ENCODE results near the gene RGS3. TPM values are rescaled to one million over a fixed set of nuclear protein-coding genes. Genes with fewer than 3 reads are reported as not detected.
A peak's percentile ranks its signal among the peaks of the same experiment; 100 is the strongest.

Gene RGS3
- total and polyA plus RNA-seq, 7 experiments from 2014 or later: 4.9 to 43.4 (median 11.6) TPM

DNA sequence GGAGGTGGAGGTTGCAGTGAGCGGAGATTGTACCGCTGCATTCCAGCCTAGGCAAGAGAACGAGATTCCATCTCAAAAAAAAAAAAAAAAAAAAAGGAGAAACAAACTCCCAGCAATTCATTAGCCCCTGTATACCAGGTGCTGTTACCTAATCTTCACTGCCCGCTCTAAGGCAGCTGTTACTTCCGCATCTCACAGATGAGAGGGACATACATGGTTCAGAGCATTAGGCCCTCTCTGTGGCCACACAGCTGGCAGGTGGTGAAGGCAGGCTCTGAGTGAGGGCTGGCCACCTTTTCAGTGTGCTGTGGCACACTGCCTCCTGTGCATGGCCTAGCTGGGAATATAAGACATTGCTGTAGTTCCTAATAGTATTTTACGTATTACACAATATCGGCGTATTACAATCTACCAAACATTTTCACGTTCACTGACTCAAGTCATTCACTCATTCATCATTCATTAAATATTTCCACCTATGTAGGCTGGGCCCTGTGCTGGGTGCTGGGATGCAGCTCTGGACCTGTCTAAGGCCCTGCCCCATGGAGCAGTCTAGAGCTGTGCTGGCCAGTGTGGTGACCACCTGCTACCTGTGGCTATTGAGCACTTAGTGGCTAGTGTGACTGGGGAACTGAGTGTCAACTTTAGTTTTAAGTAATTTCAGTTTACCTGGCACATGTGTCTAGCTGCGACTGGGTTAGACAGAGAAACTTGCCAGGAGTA, 35.8 kb downstream of the RGS3 start:
- H3K27ac ChIP-seq (ENCODE audit: low read depth, low read length): no peak overlapping the region
- DNase-seq: no peak
- Mint-ChIP-seq H3K27me3 (peaks cover 0 to 2% (median 0%) of the 10 kb centered on the region in 5 donors), H3K36me3 (no peaks in the 10 kb centered on the region), H3K4me1 (peaks cover 6 to 21% (median 11%) of the 10 kb centered on the region in 7 donors), H3K9me3 (peaks cover 0 to 1% (median 0%) of the 10 kb centered on the region in 11 donors), H3K4me3 (no peak overlapping the region), H3K27ac (peak overlapping the region; percentile 7 to 79 (median 42))
- no peaks in the 10 kb centered on the region for H3K27me3 ChIP-seq (ENCODE audit: control insufficient read depth in 2 of 2, insufficient read depth in 2 of 2, low read length in 2 of 2)
- no peaks in the 10 kb centered on the region for H3K36me3 ChIP-seq (ENCODE audit: control insufficient read depth in 2 of 3, insufficient read depth in 3 of 3, low read length in 3 of 3)
- POLR2A ChIA-PET: interaction anchor here (2.3 kb wide), 1 partner anchor 18 kb away, joined by 5 read pairs; no protein-coding TSS in a partner anchor
- H3K4me1 ChIP-seq (ENCODE audit: control insufficient read depth in 2 of 2, insufficient read depth in 2 of 2, low read length in 2 of 2): peaks cover 0 to 13% of the 10 kb centered on the region in 2 donors
- no peak overlapping the region for H3K4me3 ChIP-seq (ENCODE audit: low read length)
- no peak for ATAC-seq
- no peaks in the 10 kb centered on the region for H3K9me3 ChIP-seq (ENCODE audit: control insufficient read depth in 2 of 3, low read length in 3 of 3)
- CTCF ChIA-PET: no interaction called here
- intact Hi-C loops (cut with micrococcal nuclease): no loop called here

GRCh38 chr9:113499876-113500497, 36.5 kb downstream of the RGS3 start:
- Histone ChIP-seq H3K27ac (ENCODE audit: low read depth, low read length) (no peak overlapping the region), H3K4me1 (ENCODE audit: control insufficient read depth in 2 of 2, insufficient read depth in 2 of 2, low read length in 2 of 2) (peaks cover 0 to 13% of the 10 kb centered on the region in 2 donors), H3K27me3 (ENCODE audit: control insufficient read depth in 2 of 2, insufficient read depth in 2 of 2, low read length in 2 of 2) (no peaks in the 10 kb centered on the region), H3K9me3 (ENCODE audit: control insufficient read depth in 2 of 3, low read length in 3 of 3) (no peaks in the 10 kb centered on the region), H3K4me3 (ENCODE audit: low read length) (no peak overlapping the region), H3K36me3 (ENCODE audit: control insufficient read depth in 2 of 3, insufficient read depth in 3 of 3, low read length in 3 of 3) (no peaks in the 10 kb centered on the region)
- intact Hi-C loops (cut with micrococcal nuclease): no loop called here
- Mint-ChIP-seq H3K9me3 (no peaks in the 10 kb centered on the region), H3K4me3 (no peak overlapping the region), H3K4me1 (peaks cover 7 to 18% (median 11%) of the 10 kb centered on the region in 7 donors), H3K27me3 (no peaks in the 10 kb centered on the region), H3K27ac (peak overlapping the region in 8 of 9 donors; percentile 15 to 79 (median 57)), H3K36me3 (no peaks in the 10 kb centered on the region)
- POLR2A ChIA-PET: interaction anchor here (2.3 kb wide), 1 partner anchor 18 kb away, joined by 5 read pairs; no protein-coding TSS in a partner anchor
- DNase-seq (no peak), ATAC-seq (no peak)
- CTCF ChIA-PET: no interaction called here

GRCh38 chr9:113501129-113501686, 37.7 kb downstream of the RGS3 start:
- H3K27me3 ChIP-seq (ENCODE audit: control insufficient read depth in 2 of 2, insufficient read depth in 2 of 2, low read length in 2 of 2): no peaks in the 10 kb centered on the region
- H3K4me1 Mint-ChIP-seq: peaks cover 7 to 16% (median 11%) of the 10 kb centered on the region in 7 donors
- intact Hi-C loops (cut with micrococcal nuclease): no loop called here

GRCh38 chr9:113501852-113502251, 38.3 kb downstream of the RGS3 start:
- Histone ChIP-seq H3K9me3 (ENCODE audit: control insufficient read depth in 2 of 3, low read length in 3 of 3) (no peaks in the 10 kb centered on the region), H3K4me1 (ENCODE audit: control insufficient read depth in 2 of 2, insufficient read depth in 2 of 2, low read length in 2 of 2) (peaks cover 0 to 13% of the 10 kb centered on the region in 2 donors), H3K27me3 (ENCODE audit: control insufficient read depth in 2 of 2, insufficient read depth in 2 of 2, low read length in 2 of 2) (no peaks in the 10 kb centered on the region), H3K4me3 (ENCODE audit: low read length) (no peak overlapping the region), H3K36me3 (ENCODE audit: control insufficient read depth in 2 of 3, insufficient read depth in 3 of 3, low read length in 3 of 3) (no peaks in the 10 kb centered on the region), H3K27ac (ENCODE audit: low read depth, low read length) (no peak overlapping the region)
- no peak for ATAC-seq
- Mint-ChIP-seq H3K4me3 (no peak overlapping the region), H3K4me1 (peaks cover 7 to 16% (median 11%) of the 10 kb centered on the region in 7 donors), H3K27ac (peak overlapping the region in 2 of 9 donors; percentile 24 to 27), H3K36me3 (no peaks in the 10 kb centered on the region), H3K9me3 (no peaks in the 10 kb centered on the region), H3K27me3 (no peaks in the 10 kb centered on the region)
- intact Hi-C loops (cut with micrococcal nuclease): no loop called here
- ChIA-PET CTCF (no interaction called here), POLR2A (no interaction called here)
- no peak for DNase-seq

More at GRCh38 chr9:113501129-113501686, 37.7 kb downstream of the RGS3 start:
- DNase-seq (no peak), ATAC-seq (no peak)
- Mint-ChIP-seq H3K27ac (peak overlapping the region in 1 of 9 donors; percentile 27), H3K4me3 (no peak overlapping the region), H3K36me3 (no peaks in the 10 kb centered on the region), H3K27me3 (no peaks in the 10 kb centered on the region), H3K9me3 (no peaks in the 10 kb centered on the region)
- H3K4me1 ChIP-seq (ENCODE audit: control insufficient read depth in 2 of 2, insufficient read depth in 2 of 2, low read length in 2 of 2): peaks cover 0 to 13% of the 10 kb centered on the region in 2 donors
- H3K27ac ChIP-seq (ENCODE audit: low read depth, low read length): no peak overlapping the region
- POLR2A ChIA-PET: no interaction called here
- CTCF ChIA-PET: no interaction called here
- H3K36me3 ChIP-seq (ENCODE audit: control insufficient read depth in 2 of 3, insufficient read depth in 3 of 3, low read length in 3 of 3): no peaks in the 10 kb centered on the region
- H3K9me3 ChIP-seq (ENCODE audit: control insufficient read depth in 2 of 3, low read length in 3 of 3): no peaks in the 10 kb centered on the region
- H3K4me3 ChIP-seq (ENCODE audit: low read length): no peak overlapping the region

- CTCF ChIA-PET: no interaction called here
- DNase-seq: no peak
Observed at GRCh38 chr9:113502427-113503034, 39.0 kb downstream of the RGS3 start.

GRCh38 chr9:113503131-113503541, 39.6 kb downstream of the RGS3 start:
- Histone ChIP-seq H3K9me3 (ENCODE audit: control insufficient read depth in 2 of 3, low read length in 3 of 3) (no peaks in the 10 kb centered on the region), H3K27ac (ENCODE audit: low read depth, low read length) (no peak overlapping the region), H3K36me3 (ENCODE audit: control insufficient read depth in 2 of 3, insufficient read depth in 3 of 3, low read length in 3 of 3) (no peaks in the 10 kb centered on the region), H3K4me3 (ENCODE audit: low read length) (no peak overlapping the region), H3K27me3 (ENCODE audit: control insufficient read depth in 2 of 2, insufficient read depth in 2 of 2, low read length in 2 of 2) (no peaks in the 10 kb centered on the region), H3K4me1 (ENCODE audit: control insufficient read depth in 2 of 2, insufficient read depth in 2 of 2, low read length in 2 of 2) (peaks cover 0 to 13% of the 10 kb centered on the region in 2 donors)
- no peaks in the 10 kb centered on the region for H3K9me3 Mint-ChIP-seq
- ChIA-PET CTCF (interaction anchor here (0.5 kb wide), 1 partner anchor 1499 kb away, joined by 3 read pairs; no protein-coding TSS in a partner anchor), POLR2A (no interaction called here)
- H3K27ac Mint-ChIP-seq: peak overlapping the region in 3 of 9 donors; percentile 13 to 51 (median 14)
- intact Hi-C loops (cut with micrococcal nuclease): no loop called here
- no peak for DNase-seq
- ATAC-seq: peak; percentile 8
- H3K27me3 Mint-ChIP-seq: no peaks in the 10 kb centered on the region
- H3K4me3 Mint-ChIP-seq: no peak overlapping the region
- H3K4me1 Mint-ChIP-seq: peaks cover 7 to 17% (median 11%) of the 10 kb centered on the region in 7 donors
- H3K36me3 Mint-ChIP-seq: no peaks in the 10 kb centered on the region

More at GRCh38 chr9:113502427-113503034, 39.0 kb downstream of the RGS3 start:
- no peaks in the 10 kb centered on the region for H3K27me3 ChIP-seq (ENCODE audit: control insufficient read depth in 2 of 2, insufficient read depth in 2 of 2, low read length in 2 of 2)
- intact Hi-C loops (cut with micrococcal nuclease): no loop called here
- H3K4me1 ChIP-seq (ENCODE audit: control insufficient read depth in 2 of 2, insufficient read depth in 2 of 2, low read length in 2 of 2): peaks cover 0 to 13% of the 10 kb centered on the region in 2 donors
- H3K4me1 Mint-ChIP-seq: peaks cover 7 to 17% (median 11%) of the 10 kb centered on the region in 7 donors
- H3K4me3 Mint-ChIP-seq: no peak overlapping the region
- peak overlapping the region in 4 of 9 donors; percentile 13 to 51 (median 30) for H3K27ac Mint-ChIP-seq
- H3K9me3 ChIP-seq (ENCODE audit: control insufficient read depth in 2 of 3, low read length in 3 of 3): no peaks in the 10 kb centered on the region
- no peak overlapping the region for H3K27ac ChIP-seq (ENCODE audit: low read depth, low read length)
- no peaks in the 10 kb centered on the region for H3K36me3 ChIP-seq (ENCODE audit: control insufficient read depth in 2 of 3, insufficient read depth in 3 of 3, low read length in 3 of 3)
- peak; percentile 18 for ATAC-seq
- no peak overlapping the region for H3K4me3 ChIP-seq (ENCODE audit: low read length)
- H3K9me3 Mint-ChIP-seq: no peaks in the 10 kb centered on the region
- POLR2A ChIA-PET: no interaction called here
- no peaks in the 10 kb centered on the region for H3K36me3 Mint-ChIP-seq
- H3K27me3 Mint-ChIP-seq: no peaks in the 10 kb centered on the region
